ENCODE results near the gene MED13L.

The MED13L gene

GRCh38 chr12:116113398-116114130 is 163.9 kb downstream of the MED13L start:
- no peaks in the 10 kb centered on the region for H3K36me3 ChIP-seq (ENCODE audit: control insufficient read depth, insufficient read depth, low read length)
- H3K9ac ChIP-seq (ENCODE audit: low read length), result no peak overlapping the region
- no peaks in the 10 kb centered on the region for H3K27me3 ChIP-seq (ENCODE audit: control insufficient read depth, insufficient read depth, low read length)
- no peak overlapping the region for H3K4me3 ChIP-seq (ENCODE audit: low read length)
- peaks cover 4% of the 10 kb centered on the region for H3K4me1 ChIP-seq (ENCODE audit: control insufficient read depth, insufficient read depth, low read length)
- H3K27ac ChIP-seq (ENCODE audit: low read depth, low read length), result no peak overlapping the region

- peaks cover 2% of the 10 kb centered on the region for H3K4me1 ChIP-seq (ENCODE audit: control insufficient read depth, insufficient read depth, low read length)
- H3K9ac ChIP-seq (ENCODE audit: low read length), result no peak overlapping the region
Observed at GRCh38 chr12:116106870-116107269, 170.6 kb downstream of the MED13L start.

GRCh38 chr12:116104167-116104767 is 173.2 kb downstream of the MED13L start:
- Histone ChIP-seq H3K36me3 (ENCODE audit: control insufficient read depth, insufficient read depth, low read length) (no peaks in the 10 kb centered on the region), H3K27me3 (ENCODE audit: control insufficient read depth, insufficient read depth, low read length) (no peaks in the 10 kb centered on the region), H3K4me1 (ENCODE audit: control insufficient read depth, insufficient read depth, low read length) (peaks cover 2% of the 10 kb centered on the region), H3K9ac (ENCODE audit: low read length) (no peak overlapping the region), H3K4me3 (ENCODE audit: low read length) (no peak overlapping the region), H3K27ac (ENCODE audit: low read depth, low read length) (no peak overlapping the region)

More at GRCh38 chr12:116106870-116107269, 170.6 kb downstream of the MED13L start:
- H3K4me3 ChIP-seq (ENCODE audit: low read length), result no peak overlapping the region
- no peak overlapping the region for H3K27ac ChIP-seq (ENCODE audit: low read depth, low read length)
- H3K36me3 ChIP-seq (ENCODE audit: control insufficient read depth, insufficient read depth, low read length), result no peaks in the 10 kb centered on the region
- H3K27me3 ChIP-seq (ENCODE audit: control insufficient read depth, insufficient read depth, low read length), result no peaks in the 10 kb centered on the region

- H3K9ac ChIP-seq (ENCODE audit: low read length), result no peak overlapping the region
- H3K4me1 ChIP-seq (ENCODE audit: control insufficient read depth, insufficient read depth, low read length), result peaks cover 2% of the 10 kb centered on the region
- H3K27ac ChIP-seq (ENCODE audit: low read depth, low read length), result no peak overlapping the region
- no peaks in the 10 kb centered on the region for H3K27me3 ChIP-seq (ENCODE audit: control insufficient read depth, insufficient read depth, low read length)
- H3K36me3 ChIP-seq (ENCODE audit: control insufficient read depth, insufficient read depth, low read length), result no peaks in the 10 kb centered on the region
- no peak overlapping the region for H3K4me3 ChIP-seq (ENCODE audit: low read length)
Observed at GRCh38 chr12:116101991-116102390, 175.5 kb downstream of the MED13L start.

GRCh38 chr12:116099652-116100432 is 177.7 kb downstream of the MED13L start:
- Histone ChIP-seq H3K9ac (ENCODE audit: low read length) (no peak overlapping the region), H3K27me3 (ENCODE audit: control insufficient read depth, insufficient read depth, low read length) (no peaks in the 10 kb centered on the region), H3K4me3 (ENCODE audit: low read length) (no peak overlapping the region), H3K36me3 (ENCODE audit: control insufficient read depth, insufficient read depth, low read length) (no peaks in the 10 kb centered on the region), H3K27ac (ENCODE audit: low read depth, low read length) (no peak overlapping the region), H3K4me1 (ENCODE audit: control insufficient read depth, insufficient read depth, low read length) (peaks cover 2% of the 10 kb centered on the region)

GRCh38 chr12:116096874-116097273 is 180.6 kb downstream of the MED13L start:
- Histone ChIP-seq H3K4me3 (ENCODE audit: low read length) (no peak overlapping the region), H3K36me3 (ENCODE audit: control insufficient read depth, insufficient read depth, low read length) (no peaks in the 10 kb centered on the region), H3K27me3 (ENCODE audit: control insufficient read depth, insufficient read depth, low read length) (no peaks in the 10 kb centered on the region), H3K4me1 (ENCODE audit: control insufficient read depth, insufficient read depth, low read length) (no peaks in the 10 kb centered on the region), H3K27ac (ENCODE audit: low read depth, low read length) (no peak overlapping the region), H3K9ac (ENCODE audit: low read length) (no peak overlapping the region)

- H3K27me3 ChIP-seq (ENCODE audit: control insufficient read depth, insufficient read depth, low read length), result no peaks in the 10 kb centered on the region
- no peak overlapping the region for H3K4me3 ChIP-seq (ENCODE audit: low read length)
- H3K9ac ChIP-seq (ENCODE audit: low read length), result no peak overlapping the region
- H3K27ac ChIP-seq (ENCODE audit: low read depth, low read length), result no peak overlapping the region
- no peaks in the 10 kb centered on the region for H3K36me3 ChIP-seq (ENCODE audit: control insufficient read depth, insufficient read depth, low read length)
- no peaks in the 10 kb centered on the region for H3K4me1 ChIP-seq (ENCODE audit: control insufficient read depth, insufficient read depth, low read length)
Observed at GRCh38 chr12:116094475-116094874, 183.0 kb downstream of the MED13L start.

GRCh38 chr12:116093915-116094314 is 183.6 kb downstream of the MED13L start:
- Histone ChIP-seq H3K27me3 (ENCODE audit: control insufficient read depth, insufficient read depth, low read length) (no peaks in the 10 kb centered on the region), H3K36me3 (ENCODE audit: control insufficient read depth, insufficient read depth, low read length) (no peaks in the 10 kb centered on the region), H3K9ac (ENCODE audit: low read length) (no peak overlapping the region), H3K4me3 (ENCODE audit: low read length) (no peak overlapping the region), H3K4me1 (ENCODE audit: control insufficient read depth, insufficient read depth, low read length) (no peaks in the 10 kb centered on the region), H3K27ac (ENCODE audit: low read depth, low read length) (no peak overlapping the region)

- no peak overlapping the region for H3K27ac ChIP-seq (ENCODE audit: low read depth, low read length)
- no peaks in the 10 kb centered on the region for H3K4me1 ChIP-seq (ENCODE audit: control insufficient read depth, insufficient read depth, low read length)
- H3K4me3 ChIP-seq (ENCODE audit: low read length), result no peak overlapping the region
- peaks cover 2% of the 10 kb centered on the region for H3K36me3 ChIP-seq (ENCODE audit: control insufficient read depth, insufficient read depth, low read length)
- H3K27me3 ChIP-seq (ENCODE audit: control insufficient read depth, insufficient read depth, low read length), result no peaks in the 10 kb centered on the region
- no peak overlapping the region for H3K9ac ChIP-seq (ENCODE audit: low read length)
Observed at GRCh38 chr12:116092776-116093175, 184.7 kb downstream of the MED13L start.

- Histone ChIP-seq H3K27me3 (ENCODE audit: control insufficient read depth, insufficient read depth, low read length) (no peaks in the 10 kb centered on the region), H3K36me3 (ENCODE audit: control insufficient read depth, insufficient read depth, low read length) (peaks cover 2% of the 10 kb centered on the region), H3K4me3 (ENCODE audit: low read length) (no peak overlapping the region), H3K9ac (ENCODE audit: low read length) (no peak overlapping the region), H3K4me1 (ENCODE audit: control insufficient read depth, insufficient read depth, low read length) (no peaks in the 10 kb centered on the region), H3K27ac (ENCODE audit: low read depth, low read length) (no peak overlapping the region)
Observed at GRCh38 chr12:116092162-116092561, 185.3 kb downstream of the MED13L start.

- Histone ChIP-seq H3K36me3 (ENCODE audit: control insufficient read depth, insufficient read depth, low read length) (peaks cover 2% of the 10 kb centered on the region), H3K27me3 (ENCODE audit: control insufficient read depth, insufficient read depth, low read length) (no peaks in the 10 kb centered on the region), H3K27ac (ENCODE audit: low read depth, low read length) (no peak overlapping the region), H3K4me3 (ENCODE audit: low read length) (no peak overlapping the region), H3K9ac (ENCODE audit: low read length) (no peak overlapping the region), H3K4me1 (ENCODE audit: control insufficient read depth, insufficient read depth, low read length) (no peaks in the 10 kb centered on the region)
Observed at GRCh38 chr12:116091579-116091978, 185.9 kb downstream of the MED13L start.

GRCh38 chr12:116090516-116090915 is 187.0 kb downstream of the MED13L start:
- H3K4me1 ChIP-seq (ENCODE audit: control insufficient read depth, insufficient read depth, low read length), result no peaks in the 10 kb centered on the region
- no peak overlapping the region for H3K4me3 ChIP-seq (ENCODE audit: low read length)
- no peak overlapping the region for H3K9ac ChIP-seq (ENCODE audit: low read length)
- H3K27me3 ChIP-seq (ENCODE audit: control insufficient read depth, insufficient read depth, low read length), result no peaks in the 10 kb centered on the region
- no peak overlapping the region for H3K27ac ChIP-seq (ENCODE audit: low read depth, low read length)
- H3K36me3 ChIP-seq (ENCODE audit: control insufficient read depth, insufficient read depth, low read length), result peaks cover 2% of the 10 kb centered on the region
